Suppressor macrophage treated with lipopolysaccharide for 1 hour (primary cell): ENCODE measurements around the gene GTF2A1L.
"Not testable (repeated sequence)": the region's sequence is repeated elsewhere in the genome, so short reads cannot be mapped to it uniquely, and the experiment has no call there.

Source experiments
- DNase-seq, 3 donors: peaks; one replicate each; pipeline ENCODE4 v3.0.0-alpha.2; 2020 to 2022

GTF2A1L gene

DNA sequence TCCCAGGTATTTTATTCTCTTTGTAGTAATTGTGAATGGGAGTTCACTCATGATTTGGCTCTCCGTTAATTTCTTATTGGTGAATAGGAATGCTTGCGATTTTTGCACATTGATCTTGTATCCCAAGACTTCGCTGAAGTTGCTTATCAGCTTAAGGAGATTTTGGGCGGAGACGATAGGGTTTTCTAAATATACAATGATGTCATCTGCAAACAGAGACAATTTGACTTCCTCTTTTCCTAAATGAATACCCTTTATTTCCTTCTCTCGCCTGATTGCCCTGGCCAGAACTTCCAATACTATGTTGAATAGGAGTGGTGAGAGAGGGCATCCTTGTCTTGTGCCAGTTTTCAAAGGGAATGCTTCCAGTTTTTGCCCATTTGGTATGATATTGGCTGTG, 86.0 kb downstream of the GTF2A1L start:
- not testable (repeated sequence) for DNase-seq

DNA sequence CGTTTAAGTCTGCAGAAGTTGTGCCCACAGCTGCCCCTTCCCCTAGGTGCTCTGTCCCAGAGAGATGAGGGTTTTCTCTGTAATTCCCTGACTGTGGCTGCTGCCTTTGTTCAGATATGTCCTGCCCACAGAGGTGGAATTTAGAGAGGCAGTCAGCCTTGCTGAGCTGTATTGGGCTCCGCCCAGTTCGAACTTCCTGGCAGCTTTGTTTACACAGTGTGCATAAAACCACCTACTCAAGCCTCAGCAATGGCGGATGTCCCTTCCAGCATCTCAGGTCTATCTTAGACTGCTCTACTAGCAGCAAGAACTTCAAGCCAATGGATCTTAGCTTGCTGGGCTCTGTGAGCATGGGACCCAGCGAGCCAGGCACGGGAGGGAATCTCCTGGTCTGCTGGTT, 89.8 kb downstream of the GTF2A1L start:
- no peak for DNase-seq

DNA sequence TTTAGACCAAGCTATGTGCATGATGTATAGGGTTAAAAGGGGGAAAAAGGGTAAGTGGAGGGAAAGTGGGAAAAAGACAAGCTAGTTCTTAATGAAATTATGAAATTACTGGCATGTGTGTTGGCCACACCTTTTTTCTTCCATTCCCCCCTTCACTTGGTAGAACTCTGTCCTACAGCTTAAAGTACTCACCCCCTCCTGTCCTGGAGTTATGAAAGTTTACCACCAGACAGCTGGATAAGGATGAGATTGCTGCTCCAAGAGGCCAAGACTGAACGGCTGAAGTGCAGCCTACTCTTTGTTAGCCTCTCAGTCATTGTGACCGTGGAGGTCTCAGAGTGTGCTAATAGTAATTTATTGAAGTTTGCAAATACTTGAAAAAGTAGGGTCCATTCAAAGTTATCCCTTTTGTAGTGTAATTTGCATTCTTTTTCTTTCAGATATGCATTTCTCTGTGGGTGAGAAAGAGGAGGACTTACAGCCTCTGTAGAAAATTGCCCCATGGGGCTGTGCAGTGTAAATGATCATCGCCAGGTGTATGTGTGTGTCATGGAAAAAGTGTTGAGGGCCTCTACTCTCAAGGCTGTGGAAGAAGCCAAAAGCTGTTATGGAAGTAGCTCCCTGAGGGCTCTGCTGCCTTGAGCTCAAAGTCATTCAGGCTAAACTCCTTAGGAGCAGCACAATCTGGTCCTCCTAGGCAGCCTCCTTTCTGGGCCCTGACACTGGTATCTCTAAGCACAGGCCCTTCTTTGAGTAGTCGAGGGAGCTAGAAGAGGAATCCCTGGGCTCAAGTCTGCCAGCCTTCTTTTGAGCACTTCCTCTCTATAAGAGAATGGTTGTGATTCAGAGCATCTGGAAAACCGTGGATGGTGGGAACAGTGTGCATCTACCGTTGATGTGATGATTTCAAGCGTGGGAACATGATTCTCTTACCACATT, 91.7 kb downstream of the GTF2A1L start:
- no peak for DNase-seq

DNA sequence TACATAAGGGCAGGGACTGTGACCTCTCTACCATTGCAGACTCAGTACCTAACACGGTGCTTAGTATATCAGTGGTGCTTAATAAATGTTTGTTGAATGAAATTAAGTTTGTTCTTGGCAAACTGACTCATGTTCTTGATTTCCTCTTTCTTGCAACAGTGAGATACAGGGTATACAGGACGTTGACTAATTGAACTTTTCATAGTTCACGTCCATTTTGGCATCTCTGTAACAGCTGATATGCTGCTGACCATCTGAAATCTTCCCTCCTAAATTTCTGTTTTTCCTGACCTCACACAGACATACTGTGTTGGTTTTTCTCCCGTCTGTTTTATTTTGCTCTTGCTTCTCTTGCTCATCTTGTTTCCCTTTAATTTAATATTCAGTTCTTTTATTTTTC, 93.7 kb downstream of the GTF2A1L start:
- peak in 1 of 3 donors; percentile 4 for DNase-seq

DNA sequence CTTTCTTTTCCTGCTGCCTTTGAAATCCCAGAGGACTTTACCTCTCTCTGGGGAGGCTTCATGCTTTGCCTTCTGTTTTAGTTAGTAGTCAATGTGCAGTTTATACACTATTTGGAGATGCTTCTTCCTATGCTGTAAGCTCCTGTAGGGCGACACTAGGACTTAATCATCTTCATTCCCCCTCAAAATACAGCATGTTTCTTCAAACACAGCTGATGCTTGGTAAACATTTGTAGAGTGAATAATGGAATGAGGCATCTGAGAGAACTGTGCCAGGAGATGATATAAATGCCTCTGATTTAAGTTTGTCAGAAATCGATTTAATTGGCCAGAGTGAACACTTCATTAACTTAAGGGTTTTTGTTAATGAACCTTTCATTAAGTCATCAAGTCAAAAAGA, 94.5 kb downstream of the GTF2A1L start:
- DNase-seq = no peak

DNA sequence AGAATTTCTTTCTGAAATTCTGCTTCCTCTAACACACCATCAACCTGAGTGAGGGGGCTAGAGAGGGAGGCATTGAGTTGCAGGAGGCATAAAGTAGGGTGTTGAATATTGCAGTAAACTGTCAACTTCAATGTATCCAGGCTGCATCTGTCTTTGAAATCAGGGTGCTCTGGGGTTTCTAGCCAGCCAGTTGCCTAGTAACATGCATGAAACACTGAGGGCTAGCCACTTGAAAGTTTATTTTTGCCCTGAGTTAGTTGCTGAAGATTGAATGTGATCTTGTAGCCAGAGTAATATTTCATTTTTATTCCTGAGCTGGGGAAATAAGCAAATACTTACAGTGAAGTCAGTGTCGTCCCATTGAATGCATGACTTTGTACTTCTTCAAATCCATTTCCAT, 96.0 kb downstream of the GTF2A1L start:
- DNase-seq = no peak

DNA sequence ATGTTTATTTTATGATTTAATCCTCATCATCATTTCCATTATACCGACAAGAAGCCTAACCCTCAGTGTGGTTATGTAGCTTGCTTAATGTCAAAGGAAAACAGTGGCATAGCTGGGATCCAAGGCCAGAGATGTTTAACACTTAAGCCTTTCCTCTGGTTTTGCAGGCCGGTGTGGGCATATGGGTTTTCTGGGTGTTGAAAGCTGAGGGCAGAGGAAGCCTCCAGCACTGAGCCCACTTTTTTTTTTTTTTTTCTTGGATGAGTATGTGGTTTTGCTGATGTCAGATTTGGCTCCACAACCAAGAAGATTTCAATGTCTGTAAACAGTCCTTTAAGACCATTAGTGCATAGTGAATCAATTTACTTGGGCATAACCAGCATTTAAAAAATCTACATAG, 96.6 kb downstream of the GTF2A1L start:
- no peak for DNase-seq

DNA sequence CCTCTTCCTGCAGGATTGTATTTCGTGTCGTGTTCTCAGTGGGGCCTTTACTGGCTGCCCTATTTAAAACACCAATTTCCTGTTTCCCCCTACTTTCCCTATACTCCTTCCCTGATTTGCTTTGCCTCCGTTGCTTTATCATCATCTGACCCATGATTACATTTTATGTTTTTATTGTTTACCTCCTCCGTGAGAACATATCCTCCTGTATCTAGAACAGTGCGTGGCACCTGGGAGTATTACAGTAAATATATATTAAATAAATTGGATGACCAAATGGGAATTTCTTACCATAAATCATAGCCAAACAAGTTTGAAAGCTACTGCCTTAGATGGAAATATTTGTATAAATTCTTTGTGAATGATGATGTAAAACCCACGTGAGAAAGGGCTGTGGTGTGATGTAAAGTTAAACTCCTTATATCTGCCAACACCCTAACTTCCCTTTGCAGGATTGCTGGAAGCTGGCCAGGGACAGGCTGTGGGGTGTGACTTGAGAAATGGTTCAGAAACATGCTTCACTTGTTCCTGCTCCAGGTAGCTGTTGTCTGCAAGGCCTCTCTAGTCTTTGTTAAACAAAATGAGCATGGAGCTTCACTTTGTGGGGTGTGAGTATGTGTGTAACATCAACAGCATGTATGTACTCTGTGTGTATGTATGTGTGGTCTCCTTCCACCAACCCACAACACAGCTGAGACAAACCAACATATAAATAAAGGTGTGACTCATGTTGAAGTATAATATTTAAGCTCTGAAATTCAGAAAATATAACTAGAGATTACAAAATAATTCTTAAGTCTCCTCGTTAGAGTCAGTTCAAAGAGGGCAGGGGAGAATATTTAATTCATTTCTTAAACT, 97.6 kb downstream of the GTF2A1L start:
- peak; percentile 10 to 56 (median 47) for DNase-seq

DNA sequence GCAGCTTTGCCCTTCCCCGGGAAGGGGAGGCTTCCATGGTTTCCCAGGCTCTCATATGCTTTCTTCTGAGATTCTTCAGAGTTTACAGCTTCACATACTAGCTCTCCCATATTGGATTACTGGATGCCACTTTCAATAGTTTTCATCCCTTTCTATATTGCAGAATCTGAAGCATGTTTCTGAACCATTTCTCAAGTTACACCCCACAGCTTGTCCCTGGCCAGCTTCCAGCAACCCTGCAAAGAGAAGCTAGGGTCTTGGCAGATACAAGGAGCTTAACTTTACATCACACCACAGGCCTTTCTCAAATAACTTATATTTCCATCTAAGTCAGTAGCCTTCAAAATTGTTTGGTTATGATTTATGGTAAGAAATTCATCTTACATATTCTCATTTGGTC, 98.3 kb downstream of the GTF2A1L start:
- no peak for DNase-seq

DNA sequence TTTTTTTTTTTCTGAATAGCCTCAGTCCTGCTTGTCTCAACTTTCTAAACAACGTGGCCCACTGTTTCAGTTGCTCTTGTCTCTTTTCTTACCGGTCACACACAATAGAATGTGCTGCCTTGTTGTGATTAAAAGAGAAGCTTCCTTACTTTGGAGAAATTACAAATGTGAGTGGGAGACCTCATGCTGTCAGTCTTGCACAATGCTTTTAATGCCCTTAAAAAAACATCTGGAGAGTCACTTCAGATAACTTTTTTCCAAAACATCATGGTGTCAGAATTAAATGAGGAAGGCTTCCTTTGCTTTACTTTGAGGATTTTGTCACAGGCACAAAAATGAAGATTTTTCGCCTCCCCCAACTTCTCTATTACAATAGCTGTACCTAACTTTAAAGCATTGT, 100.2 kb downstream of the GTF2A1L start:
- DNase-seq = peak in 1 of 3 donors; percentile 27

DNA sequence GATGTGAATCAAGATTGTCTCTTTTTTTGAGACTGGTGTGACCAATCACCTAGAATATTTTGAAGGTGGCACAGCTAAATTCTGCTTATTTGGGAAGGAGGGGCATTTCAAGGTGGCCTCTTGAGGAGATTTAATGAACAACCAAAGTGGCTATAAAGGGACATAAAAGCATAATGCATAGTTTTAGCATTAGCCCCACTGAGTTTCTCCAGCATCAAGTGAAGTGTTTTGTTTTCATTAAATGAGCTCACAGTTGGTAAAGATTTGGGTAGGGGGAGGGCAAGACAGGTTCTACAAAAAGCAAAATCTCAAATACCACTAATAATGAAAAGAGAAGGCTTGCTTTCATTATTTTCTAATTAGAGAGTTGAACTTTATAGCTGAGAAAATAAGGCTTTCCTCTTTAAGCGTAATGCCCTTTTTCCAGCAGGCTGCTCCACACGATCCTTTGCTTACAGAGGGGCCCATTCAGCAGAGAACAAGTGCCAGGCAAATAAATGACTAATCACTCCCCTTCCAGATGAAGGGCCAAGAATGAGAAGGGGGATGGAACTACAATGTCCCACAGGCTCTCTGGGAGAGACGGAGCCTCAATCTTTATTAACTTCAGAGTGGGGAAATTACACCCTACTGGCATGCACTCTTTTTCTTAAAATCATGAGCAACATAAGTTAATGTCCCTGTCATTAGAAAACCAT, 102.0 kb downstream of the GTF2A1L start:
- DNase-seq = no peak

DNA sequence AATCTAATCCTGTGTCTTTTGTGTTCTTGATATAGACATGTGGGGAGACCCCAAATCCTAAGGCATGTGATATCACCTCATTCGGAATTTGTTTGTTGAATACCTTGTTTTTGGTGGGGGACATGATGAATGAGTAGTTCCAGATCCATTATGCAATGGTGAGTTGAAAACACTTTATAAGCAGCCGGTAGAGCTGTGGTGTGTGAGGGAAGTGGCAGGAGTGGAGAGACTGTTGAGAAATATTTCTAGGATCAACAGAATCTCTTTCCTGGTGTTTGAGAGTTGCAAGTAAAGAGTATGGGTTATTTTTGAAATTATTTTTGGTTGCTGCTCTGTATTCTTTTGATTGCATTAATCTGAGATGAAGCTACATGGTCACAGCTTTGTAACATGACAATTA, 103.5 kb downstream of the GTF2A1L start:
- DNase-seq = no peak

DNA sequence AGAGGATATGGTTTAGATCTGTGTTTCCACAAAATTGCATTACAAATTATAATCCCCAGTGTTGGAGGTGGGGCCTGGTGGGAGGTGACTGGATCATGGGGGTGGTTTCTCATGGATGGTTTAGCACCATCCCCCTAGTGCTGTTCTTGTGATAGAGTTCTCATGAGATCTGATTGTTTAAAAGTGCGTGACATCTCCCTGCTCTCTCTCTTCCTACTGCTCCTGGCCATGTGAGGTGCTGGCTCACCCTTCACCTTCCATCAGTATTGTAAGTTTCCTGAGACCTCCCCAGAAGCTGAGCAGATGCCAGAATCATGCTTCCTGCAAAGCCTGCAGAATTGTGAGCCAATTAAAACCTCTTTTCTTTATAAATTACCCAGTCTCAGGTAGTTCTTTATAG, 104.7 kb downstream of the GTF2A1L start:
- no peak for DNase-seq

DNA sequence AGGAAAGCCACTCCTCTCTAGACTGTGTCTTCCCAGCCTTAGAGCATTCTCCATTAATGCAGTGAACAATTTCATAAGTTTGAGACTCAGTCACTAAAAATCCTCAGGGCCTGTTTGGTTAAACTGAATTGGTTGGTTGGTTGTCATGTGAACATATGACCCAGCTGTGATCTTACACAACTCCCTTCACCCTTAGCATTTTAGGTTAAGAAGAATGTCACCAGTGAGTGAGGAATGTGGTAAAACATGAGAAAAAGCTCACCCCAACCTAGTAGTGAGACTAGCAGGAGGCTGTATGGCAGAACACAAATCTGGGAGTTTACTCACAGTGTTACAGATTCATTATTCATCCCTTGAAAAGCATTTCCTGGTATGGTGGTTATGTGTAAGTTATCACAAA, 105.5 kb downstream of the GTF2A1L start:
- DNase-seq = no peak

DNA sequence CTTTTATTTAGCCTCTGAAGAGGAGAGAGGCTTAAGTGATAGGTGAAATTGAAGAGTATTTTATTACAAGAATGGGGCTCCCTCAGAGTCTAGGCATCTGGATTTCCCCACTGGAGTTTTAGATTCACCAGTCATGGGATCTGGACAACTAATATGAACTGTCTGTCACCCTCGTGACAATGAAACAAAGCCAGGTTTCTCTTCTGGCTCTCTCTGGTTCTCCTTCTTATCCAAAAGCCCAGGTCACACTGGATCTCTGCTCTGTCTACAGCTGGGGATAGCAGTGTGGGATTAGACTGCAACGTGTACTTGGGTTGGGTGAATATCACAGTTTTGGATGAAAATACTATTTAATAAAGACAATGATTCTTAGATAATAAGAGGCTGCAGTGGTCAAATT, 106.6 kb downstream of the GTF2A1L start:
- DNase-seq = no peak

DNA sequence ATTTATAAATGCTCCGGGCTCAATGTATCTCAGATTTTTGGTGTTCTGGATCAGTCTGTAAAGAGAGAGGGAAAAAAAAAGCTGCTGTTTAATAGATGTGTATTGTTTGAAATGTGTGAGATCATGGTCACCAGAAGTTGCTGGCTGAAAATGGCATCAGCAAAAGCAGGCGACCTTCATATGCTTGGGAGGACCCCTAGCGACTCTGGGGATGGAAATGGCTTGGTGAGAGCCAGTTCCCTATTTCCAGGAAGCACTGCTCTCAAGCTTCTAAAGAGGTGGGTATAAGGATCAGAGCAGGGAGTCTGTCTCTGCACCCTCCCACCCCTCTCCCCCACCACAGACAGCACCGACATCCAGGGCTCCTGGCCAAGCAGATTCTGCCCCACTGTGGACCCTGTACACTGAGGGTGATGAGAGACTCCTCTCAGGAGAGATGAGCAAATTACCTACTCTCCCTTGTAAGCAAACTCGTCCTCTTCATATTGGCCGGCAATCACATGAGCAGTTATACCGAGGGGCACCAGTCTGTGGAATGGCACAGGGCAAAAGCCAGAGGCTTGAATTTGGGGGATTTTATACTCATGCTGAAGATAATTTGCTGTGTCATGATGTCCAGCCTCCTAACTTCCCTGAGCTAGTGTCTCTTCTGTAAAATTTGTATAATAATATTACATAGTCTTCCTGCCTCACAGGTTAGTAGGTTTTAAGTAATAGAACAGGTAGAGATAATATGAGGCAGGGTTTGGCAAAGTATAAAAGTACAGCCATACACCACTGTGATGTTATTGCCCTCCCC, 108.2 kb downstream of the GTF2A1L start:
- DNase-seq = no peak

DNA sequence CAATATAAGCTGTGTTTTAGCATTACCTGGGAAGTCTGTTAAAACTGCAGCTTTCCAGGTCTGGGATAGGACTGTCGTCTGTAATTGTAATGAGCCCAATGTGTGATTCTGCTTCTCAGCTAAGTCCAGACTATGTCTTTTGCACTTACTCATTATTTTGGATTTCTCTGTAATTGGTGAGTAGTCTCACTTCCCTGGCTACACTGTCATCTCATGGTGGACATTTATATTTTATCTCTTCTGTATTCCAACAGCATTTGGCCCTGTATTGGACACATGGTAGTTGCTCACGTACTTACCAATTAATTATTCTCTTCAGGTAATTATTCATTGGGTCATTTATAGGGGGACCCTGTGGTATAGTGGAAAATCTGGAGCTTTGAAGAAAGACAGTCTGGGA, 109.9 kb downstream of the GTF2A1L start:
- DNase-seq = no peak

DNA sequence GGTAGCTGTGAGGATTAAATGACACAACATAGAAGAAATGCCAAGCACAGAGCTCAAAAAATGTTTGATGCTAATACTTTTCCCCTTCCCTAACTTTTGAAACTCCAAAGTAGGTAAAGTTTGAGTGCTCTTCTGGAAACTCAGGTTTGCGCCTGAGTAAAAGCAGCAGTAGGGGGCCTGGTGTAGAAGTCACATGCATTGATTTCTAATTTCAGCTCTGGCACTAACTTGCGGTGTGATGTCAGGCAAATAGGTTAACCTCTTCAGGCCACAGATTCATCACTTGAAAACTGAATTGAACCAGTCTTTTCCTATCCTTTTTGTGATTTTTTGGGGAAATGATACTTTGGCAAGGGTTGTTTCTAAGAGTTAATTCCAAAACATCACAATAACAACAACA, 110.6 kb downstream of the GTF2A1L start:
- DNase-seq = no peak

DNA sequence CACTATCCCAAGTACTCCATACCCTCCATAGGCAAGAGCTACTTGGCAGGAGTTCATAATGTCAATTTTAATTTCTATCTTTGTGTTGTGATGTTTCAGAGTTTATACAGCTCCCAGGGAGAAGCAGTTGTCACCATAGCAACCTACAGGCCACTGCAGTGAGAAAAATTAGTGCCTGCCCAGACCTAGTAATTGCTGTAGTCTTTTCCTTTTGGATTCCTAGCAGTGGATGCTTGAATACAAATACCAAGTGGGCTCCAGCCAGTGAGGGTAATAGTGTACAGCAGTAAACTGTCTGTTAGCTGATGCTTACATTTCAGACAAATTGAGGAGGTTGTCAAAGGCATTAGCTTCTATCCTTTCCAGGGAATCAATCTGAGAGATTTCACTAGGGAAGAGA, 111.2 kb downstream of the GTF2A1L start:
- DNase-seq = no peak
